22Rv1 (cell line): ENCODE data around the gene DERA.
"Not testable (repeated sequence)": the region's sequence is repeated elsewhere in the genome, so short reads cannot be mapped to it uniquely, and the experiment has no call there.

Experiments
- H3K27ac ChIP-seq: fragments of 450-650 bp; 2 replicates; pipeline ENCODE4 v1.5.1; 2017
- CTCF ChIP-seq: fragments of 450-650 bp; IDR thresholded peaks from 2 replicates; pipeline ENCODE4 v1.5.1; 2017; ENCODE audit warnings: mild to moderate bottlenecking
- ZFX ChIP-seq: fragments of 450-650 bp; IDR thresholded peaks from 2 replicates; pipeline ENCODE4 v1.6.1; 2017; ENCODE audit warnings: antibody characterized with exemption, borderline replicate concordance

The DERA gene

GRCh38 chr12:15942475-15942874 lies 31.3 kb downstream of the DERA start:
- TF ChIP-seq ZFX (no peak), CTCF (no peak)

GRCh38 chr12:15943519-15943918 lies 32.4 kb downstream of the DERA start:
- not testable (repeated sequence) for H3K27ac ChIP-seq

More at GRCh38 chr12:15942475-15942874, 31.3 kb downstream of the DERA start:
- H3K27ac ChIP-seq = no peak overlapping the region

- H3K27ac ChIP-seq = not testable (repeated sequence)
Observed at GRCh38 chr12:15948461-15948860, 37.3 kb downstream of the DERA start.

- TF ChIP-seq CTCF (no peak), ZFX (no peak)
- no peak overlapping the region for H3K27ac ChIP-seq
Observed at GRCh38 chr12:15955281-15955680, 44.1 kb downstream of the DERA start.

GRCh38 chr12:15956010-15956409 lies 44.9 kb downstream of the DERA start:
- TF ChIP-seq ZFX = no peak
- TF ChIP-seq CTCF = no peak
- no peak overlapping the region for H3K27ac ChIP-seq

GRCh38 chr12:15956413-15957185 lies 45.5 kb downstream of the DERA start:
- H3K27ac ChIP-seq = no peak overlapping the region
- no peak for TF ChIP-seq CTCF

- no peak overlapping the region for H3K27ac ChIP-seq
- TF ChIP-seq ZFX = no peak
- no peak for TF ChIP-seq CTCF
Observed at GRCh38 chr12:15962760-15963159, 51.6 kb downstream of the DERA start.

- H3K27ac ChIP-seq = no peak overlapping the region
- TF ChIP-seq CTCF = no peak
- TF ChIP-seq ZFX = no peak
Observed at GRCh38 chr12:15963271-15963670, 52.1 kb downstream of the DERA start.
